HG02623 (cell line): Measurements from ENCODE around the gene SLC35B4.
"Not testable (repeated sequence)": the region's sequence is repeated elsewhere in the genome, so short reads cannot be mapped to it uniquely, and the experiment has no call there.

Source experiments
- ATAC-seq: cut with Tn5 transposase; IDR thresholded peaks from one replicate; pipeline ENCODE4 v1.9.1; 2021; ENCODE audit warnings: moderate library complexity; ENCODE audit not compliant: unreplicated experiment

The SLC35B4 gene

DNA sequence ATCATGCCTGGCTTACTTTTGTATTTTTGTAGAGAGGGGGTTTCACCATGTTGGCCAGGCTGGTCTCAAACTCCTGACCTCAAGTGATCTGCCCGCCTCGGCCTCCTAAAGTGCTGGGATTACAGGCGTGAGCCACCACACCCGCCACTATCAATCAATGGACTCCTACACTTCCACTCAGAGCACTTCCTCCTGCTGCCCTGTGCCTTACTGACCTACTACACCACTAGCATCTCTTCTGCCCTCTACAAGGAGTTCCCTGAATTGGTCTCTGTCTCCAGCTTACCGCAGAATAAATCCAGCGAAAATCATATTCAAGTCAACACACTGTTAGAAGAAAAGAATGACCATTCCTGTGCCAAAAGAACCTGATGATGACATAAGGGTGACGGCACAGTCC, 20.7 kb downstream of the SLC35B4 start:
- ATAC-seq, result not testable (repeated sequence)

DNA sequence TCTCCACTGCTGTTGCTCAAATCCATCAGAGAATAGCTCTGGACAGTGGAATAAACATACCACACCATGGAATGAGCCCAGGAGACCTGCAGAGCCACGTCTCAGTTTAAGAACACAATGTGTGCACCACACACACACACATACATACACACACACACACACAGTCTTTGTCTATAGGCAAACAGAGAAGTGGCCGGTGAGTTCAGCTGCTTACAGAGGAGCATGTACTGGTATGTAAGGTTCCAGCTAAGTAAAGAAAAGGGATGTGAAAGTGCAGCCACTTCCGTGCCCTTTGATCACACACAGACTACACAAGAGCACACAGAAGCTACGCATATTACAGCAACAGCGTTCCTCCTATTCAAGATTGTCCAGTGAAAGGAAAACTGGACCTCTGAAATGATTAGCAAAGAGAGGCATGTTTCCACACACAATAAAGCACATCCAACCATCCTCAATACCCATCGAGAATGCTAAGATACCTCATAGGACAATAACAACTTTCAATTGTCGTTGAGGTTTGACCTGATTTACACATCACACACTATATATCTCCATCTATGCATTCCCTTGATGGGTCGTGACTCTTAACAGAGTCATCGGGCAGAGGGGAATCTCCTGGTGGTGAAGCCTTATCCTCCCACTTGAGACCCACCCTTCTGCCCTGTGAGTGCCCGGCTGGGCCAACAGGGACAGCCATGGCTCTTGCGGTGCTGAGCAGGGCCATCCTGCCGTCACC, 23.6 kb downstream of the SLC35B4 start:
- ATAC-seq, result peak; percentile 100

DNA sequence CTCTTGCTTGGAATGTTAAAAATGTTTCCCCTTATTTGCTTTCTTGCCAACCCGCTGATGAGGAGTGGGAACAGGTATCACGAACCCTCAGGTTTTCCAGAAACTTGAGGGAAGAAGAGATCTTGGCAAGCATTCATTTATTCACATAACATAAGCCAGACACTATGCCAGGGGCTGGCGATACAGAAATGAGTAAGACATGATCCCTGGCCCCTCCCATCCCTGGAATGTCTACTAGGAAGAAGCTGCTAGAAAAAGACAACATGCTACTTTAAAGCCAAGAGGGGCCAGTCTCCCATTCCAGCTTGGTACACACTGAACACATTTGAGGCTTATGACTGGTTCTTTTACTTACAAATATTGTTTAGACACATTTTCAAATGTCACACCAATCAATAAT, 26.4 kb downstream of the SLC35B4 start:
- no peak for ATAC-seq

DNA sequence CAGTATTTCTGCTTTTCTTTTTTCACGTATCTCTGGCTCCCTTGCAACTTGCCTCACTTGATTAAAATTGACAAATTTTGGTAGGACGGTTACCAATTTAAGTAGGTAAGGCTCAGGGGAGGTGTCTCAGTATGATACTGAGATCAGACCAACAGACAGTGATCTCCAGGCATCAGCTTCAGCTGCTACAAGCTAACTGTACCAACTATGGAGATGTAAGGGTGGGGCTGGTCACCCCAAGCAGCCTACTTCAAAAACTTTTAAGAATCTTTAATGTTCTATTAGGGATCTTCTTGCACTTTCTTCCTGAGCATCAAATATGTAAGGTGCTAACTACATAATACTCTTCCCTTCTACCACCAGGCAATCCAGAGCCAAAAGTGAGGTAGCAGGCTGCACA, 26.9 kb downstream of the SLC35B4 start:
- no peak for ATAC-seq

DNA sequence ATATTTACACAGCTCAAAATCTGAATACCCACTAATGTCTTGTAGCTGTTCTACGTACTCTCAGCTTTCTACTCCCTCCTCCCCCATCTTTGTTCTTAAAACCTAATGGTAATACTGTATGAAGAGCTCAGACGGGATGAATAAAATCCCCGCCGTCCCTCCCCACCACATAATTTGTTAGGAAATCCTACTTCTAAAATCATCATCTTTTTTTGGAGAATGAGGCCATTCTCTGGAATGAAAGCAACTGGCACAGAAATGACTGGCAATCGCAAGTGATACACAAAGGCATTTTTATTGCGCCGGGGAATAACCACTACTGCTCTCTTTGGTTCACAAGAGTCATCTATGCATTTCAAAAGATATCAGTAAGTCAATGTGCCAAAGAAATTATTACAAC, 27.3 kb downstream of the SLC35B4 start:
- no peak for ATAC-seq

DNA sequence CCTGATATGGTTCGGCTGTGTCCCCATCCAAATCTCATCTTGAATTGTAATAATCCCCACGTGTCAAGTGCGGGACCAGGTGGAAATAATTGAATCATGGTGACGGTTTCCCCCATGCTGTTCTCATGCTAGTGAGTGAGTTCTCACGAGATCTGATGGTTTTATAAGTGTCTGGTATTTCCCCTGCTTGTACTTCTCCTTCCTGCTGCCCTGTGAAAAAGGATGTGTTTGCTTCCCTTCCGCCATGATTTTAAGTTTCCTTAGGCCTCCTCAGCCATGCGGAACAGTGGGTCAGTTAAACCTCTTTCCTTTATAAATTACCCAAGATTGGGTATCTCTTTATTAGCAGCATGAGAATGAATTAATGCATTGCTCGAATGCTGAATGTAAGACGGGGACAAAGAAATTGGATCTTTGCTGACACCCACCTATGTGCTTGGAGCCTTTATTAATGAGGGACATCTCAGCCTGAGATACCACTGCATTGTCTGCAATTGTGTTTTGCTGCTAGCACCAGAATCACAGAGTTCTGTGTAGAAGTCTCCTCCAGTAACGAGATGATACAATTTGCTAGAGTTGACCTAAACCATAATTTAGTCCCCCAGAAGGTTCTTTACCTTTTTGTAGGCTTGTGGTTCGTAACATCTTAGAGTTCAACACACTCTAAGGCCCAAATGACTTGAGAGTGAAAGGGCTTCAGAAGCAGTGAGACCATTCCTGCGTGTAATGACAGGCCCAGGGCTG, 28.6 kb downstream of the SLC35B4 start:
- ATAC-seq, result no peak

DNA sequence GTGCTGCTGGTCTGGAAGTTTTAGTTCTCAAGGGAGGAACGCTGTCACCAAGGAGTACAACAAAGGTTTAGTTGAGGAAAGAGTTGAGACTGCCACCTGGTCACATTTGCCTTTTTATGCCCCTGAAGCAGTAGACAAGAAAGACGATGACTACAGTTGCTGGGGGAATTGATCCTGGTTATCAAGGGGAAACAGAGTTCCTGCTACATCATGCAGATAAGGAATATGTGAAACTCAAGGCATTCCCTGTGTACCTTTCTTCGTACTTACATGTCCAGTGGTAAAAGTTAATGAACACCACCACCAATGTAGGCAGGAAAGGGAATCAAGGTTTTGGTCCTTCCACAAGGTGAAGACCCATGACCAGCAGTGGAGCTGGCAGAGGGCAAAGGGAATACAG, 31.8 kb downstream of the SLC35B4 start:
- no peak for ATAC-seq

DNA sequence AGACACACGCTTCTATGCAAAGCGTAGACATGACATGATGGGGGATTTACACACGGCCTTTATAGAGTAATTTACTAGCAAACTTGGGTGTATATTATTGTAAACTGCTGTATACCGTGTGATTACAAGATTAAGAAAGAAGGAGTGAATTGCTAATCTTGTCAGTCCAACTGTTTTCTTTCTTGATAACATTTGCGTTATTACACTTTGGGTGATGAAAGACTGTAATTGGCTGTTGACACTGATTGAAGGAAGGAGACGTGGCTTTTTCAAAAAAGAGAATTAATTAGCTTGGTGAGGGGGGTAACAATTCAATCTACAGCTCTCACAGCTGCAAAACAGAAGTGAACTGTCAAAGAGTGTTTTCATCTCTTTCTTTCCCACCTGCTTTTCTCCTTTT, 32.7 kb downstream of the SLC35B4 start:
- ATAC-seq, result no peak

DNA sequence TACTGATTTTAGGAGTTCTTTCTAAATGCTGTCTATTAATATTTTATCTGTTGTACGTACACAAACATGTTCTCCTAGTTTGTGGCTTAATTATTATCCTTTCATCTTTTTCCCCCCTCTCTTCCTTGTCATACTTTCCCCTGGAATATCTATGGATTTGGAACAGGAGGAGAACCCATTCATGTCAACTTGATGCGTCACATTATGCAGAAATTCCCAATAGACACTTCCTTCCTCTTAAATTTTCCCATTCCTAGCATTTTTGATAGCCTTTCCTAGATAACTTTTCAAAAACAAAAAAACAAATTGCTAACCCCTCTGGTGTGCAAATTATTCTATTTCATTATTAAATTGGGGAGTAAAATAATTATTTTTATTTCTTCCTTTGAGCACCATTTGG, 36.2 kb downstream of the SLC35B4 start:
- no peak for ATAC-seq

DNA sequence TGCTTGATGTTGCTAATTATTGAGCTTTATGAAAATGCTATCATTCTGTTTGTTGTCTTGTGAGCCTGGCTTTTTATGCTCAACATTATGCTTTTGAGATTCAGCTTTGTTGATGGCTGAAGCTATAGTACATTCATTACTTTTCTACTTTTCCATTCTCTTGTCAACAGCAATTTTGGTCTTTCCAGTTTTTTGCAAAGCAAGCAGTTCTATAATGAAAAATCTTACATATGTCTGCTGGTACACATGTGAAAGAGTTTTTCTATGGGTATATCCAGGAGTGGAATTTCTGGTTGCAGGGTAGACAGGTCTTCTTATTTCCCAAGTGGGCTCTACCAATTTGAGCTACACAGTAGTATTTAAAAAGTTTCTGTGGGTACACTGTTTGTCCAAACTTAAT, 36.8 kb downstream of the SLC35B4 start:
- ATAC-seq, result no peak

DNA sequence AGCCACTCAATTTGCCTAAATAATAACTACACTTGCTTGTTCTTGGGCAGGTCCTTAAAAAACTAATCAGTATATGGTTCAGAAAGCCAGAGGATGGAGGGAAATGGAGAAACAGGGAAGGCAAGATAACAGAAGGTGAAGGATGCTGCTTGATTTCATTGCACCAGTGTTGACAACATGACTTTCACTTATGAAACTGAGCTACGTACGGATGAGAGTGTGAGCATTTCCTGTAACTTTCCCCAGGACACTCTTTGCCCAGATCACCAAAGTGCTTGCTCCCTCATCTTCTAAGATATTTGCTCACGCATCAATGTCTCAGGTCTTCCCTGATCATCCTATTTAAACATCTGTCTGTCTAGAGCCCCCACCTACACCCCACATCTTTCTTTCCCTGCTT, 37.4 kb downstream of the SLC35B4 start:
- ATAC-seq, result no peak

DNA sequence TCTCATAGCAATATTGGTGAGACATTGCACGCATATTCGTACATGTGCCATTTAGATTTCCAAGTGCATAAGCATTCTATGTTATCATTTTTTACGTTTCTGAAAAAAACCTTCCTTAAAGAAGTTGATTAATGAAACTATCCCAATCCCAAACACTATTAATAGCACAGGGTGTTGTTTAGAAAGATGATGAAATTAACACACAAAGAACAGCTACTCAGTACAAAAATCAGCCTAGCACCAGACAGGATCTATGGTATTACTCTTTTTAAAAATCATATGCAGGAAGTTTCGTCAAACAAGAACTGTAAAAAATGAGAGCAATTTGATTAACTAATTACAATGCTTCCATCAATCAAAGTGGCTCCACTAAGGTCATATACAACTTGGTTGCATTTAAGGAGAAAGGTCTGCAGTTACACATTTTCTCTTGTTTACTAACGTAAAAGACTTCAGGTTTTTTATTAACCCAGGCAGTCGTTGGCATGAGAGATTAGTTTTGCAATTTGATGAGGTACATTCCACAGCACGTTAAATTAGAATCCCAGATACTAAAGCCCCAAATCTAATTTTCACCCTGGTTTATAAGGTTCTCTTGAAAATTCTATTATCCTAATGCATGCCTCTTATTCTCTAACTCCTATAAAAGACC, 38.1 kb downstream of the SLC35B4 start:
- no peak for ATAC-seq

DNA sequence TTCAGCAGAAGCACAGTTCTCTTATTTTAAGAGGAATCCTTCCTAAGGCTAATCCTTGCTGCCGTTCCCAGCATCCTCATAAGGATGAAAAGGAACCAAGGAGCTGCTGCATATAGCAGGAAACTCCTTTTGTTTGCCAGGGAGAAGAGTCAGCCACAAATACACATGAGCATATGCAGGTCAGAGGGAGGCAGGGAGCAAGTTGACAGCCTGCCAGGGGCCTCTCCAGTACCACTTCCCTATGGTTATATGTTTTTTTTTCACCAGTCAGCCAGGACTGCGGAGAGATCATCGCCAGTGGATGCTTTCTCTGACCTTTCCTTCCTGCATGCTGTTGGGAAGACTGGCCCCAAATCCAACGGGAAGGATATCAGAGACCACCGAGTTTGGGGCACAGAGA, 39.8 kb downstream of the SLC35B4 start:
- no peak for ATAC-seq

DNA sequence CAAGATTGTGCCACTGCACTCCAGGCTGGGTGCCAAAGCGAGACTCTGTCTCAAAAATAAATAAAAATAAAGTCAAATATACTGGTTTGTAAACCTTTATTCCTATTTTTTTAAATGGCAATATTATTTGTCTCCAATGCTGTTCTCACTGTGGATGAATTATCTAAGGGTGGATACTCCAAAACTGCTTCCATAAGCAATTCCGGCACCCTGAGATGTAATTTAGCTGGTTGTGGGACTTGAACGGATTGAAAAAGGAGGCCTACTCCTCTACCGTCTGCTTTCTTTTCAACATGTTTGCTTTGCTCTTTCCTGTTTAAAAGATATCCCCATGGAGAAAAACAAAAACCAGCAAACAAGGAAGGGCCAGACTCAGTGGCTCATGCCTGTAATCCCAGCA, 54.4 kb downstream of the SLC35B4 start:
- ATAC-seq, result no peak

DNA sequence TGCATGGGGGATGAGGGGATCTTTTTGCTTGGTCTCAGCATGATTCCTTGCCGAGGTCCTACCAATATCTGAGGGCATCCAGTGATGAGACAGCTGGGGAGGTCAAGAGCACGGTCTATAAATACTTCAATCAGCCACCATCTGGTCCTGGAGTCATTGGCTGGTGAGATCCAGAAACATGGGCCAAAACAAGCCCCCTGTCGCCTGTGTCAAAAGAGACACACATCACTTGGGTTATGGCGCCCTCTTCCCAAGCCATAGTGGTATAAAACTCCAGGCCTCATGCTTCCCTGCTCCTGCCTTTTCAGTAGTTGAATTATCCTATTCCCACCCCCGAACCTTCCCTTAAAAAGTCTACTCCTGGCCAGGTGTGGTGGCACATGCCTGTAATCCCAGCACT, 60.9 kb downstream of the SLC35B4 start:
- no peak for ATAC-seq

DNA sequence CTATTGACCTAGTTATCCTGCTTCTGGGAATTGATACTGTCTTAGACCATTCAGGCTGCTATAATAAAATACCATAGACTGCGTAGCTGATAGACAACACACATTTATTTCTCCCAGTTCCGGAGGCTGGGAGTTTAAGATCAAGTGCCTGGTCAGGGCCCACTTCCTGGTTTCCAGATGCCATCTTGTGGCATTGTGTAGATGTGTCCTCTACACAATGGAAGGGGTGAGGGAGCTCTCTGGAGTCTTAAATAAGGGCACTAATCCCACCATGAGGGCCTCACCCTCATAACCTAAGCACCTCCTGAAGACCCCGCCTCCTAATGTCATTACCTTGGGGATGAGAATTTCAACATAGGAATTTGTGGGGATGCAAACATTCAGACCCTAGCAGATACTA, 62.4 kb downstream of the SLC35B4 start:
- no peak for ATAC-seq

DNA sequence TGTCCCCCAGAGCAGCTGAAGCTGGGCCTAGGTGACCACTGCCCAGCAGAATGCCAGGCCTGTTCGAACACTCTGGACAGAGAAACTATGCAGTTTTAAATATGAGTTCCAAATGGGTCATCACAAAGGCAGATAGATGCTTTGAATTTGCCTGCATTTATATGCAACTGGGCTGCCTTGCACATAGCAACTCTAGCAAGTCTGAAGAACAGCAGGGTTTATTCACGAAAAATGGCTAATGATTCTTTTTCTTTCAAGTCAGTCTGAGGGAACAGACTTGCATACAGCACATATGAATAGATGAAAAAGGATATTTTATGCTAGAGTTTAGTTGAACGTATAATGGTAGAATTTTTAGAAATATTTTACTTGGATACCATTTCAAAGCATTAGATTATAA, 68.5 kb downstream of the SLC35B4 start:
- no peak for ATAC-seq

DNA sequence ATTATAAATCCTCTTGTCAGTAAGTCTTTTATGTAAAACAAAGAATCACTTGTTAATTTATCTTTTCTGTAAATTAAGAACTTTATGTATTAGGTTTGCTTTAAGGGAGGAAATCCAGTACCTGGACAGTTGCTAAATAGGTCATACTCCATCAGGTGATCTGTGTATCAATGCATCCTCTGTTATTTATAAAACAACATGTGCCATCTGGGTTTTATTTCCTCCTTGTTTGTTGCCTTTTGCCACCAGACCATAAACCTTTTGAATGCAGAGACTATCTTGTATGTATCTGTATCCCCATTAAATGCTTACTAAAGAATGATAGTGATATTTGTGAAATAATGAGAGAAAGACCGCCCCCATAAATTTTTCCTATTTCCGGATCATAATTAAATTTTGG, 70.0 kb downstream of the SLC35B4 start:
- ATAC-seq, result no peak

DNA sequence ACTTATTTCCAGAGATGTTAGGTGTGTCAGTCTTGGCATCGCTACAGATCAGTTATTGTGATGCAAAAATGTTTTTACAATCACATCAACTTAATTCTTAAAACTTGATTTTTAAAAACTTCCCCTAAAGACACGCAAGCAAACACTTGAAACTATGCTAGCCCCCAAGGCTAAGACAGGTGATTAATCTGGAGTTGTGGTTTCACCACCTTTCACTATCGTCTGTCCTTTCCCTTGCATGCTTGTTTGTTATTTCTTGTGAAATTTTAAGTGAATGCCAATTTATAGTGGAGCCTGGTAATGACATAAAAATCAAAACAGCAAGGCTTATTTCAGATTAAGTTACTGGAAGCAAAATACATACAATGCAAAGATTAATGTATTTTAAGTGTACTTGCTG, 70.4 kb downstream of the SLC35B4 start:
- no peak for ATAC-seq

DNA sequence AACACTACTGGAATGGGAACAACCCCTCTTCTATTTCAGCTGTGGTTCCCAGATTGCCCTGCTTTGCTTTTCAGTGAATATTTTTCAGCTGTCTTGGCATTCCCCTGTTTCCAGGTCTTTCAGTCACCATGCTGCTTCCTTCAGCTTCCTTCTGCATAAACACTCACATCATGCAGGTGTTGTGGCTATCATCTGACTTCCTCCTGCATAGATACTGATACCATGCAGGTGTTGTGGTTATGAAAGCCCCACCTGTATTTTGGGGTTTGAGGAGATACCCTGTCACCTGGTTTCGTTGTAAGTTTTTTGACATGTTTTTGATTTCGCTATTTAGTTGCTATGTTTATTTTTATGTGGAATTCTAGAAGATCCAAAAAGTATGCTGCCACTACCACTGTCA, 71.5 kb downstream of the SLC35B4 start:
- peak; percentile 53 for ATAC-seq
